BE2C (cell line): ENCODE measurements around the gene WIPI1.

Experiments
- DNase-seq: peaks from one replicate; pipeline ENCODE4 v3.0.0-alpha.2; 2020
- H3K27me3 ChIP-seq: fragments of 250-450 bp; sonication (Bioruptor Pico); 2 replicates; pipeline ENCODE4 v1.5.1; 2020; ENCODE audit warnings: mild to moderate bottlenecking
- H3K36me3 ChIP-seq: fragments of 250-450 bp; sonication (Bioruptor Pico); 2 replicates; pipeline ENCODE4 v1.5.1; 2020; ENCODE audit warnings: mild to moderate bottlenecking
- H3K4me1 ChIP-seq: fragments of 250-450 bp; sonication (Bioruptor Pico); 2 replicates; pipeline ENCODE4 v1.5.1; 2020
- H3K4me3 ChIP-seq: 2 replicates; pipeline ENCODE4 v1.5.1; 2011; ENCODE audit warnings: low read depth, low read length
- H3K9me3 ChIP-seq: fragments of 250-450 bp; sonication (Bioruptor Pico); 2 replicates; pipeline ENCODE4 v1.5.1; 2020
- CTCF ChIP-seq: IDR thresholded peaks from 2 replicates; pipeline ENCODE4 v1.5.1; 2012; ENCODE audit warnings: mild to moderate bottlenecking, low read depth, low read length

Gene WIPI1

GRCh38 chr17:68480885-68481284 is 23.6 kb upstream of the WIPI1 start:
- no peak for DNase-seq
- H3K4me1 ChIP-seq, result no peaks in the 10 kb centered on the region
- peaks cover 10% of the 10 kb centered on the region for H3K27me3 ChIP-seq
- no peaks in the 10 kb centered on the region for H3K36me3 ChIP-seq
- TF ChIP-seq CTCF, result no peak
- H3K4me3 ChIP-seq, result no peak overlapping the region
- H3K9me3 ChIP-seq, result no peaks in the 10 kb centered on the region

DNA sequence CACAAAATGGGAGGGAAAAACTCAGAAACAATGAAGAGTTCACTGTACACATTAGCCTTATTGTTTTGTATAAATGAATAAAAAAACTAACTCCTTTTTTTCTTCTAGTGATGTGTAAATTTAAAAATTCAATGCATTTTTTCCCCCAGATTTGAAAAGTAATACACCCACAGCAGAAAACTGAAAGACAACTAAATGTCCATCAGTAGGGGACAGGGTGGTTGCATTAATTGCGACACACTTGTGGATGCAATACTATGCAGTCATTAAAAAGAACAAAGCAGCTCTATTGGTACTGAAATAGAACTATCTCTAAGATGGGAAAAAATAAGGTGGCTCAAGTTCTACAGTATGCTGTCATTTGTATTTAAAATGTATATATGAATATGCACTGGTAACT is 13.7 kb upstream of the WIPI1 start:
- H3K4me3 ChIP-seq, result no peak overlapping the region
- H3K36me3 ChIP-seq, result no peaks in the 10 kb centered on the region
- DNase-seq, result no peak

GRCh38 chr17:68468788-68469187 is 11.5 kb upstream of the WIPI1 start:
- no peak for DNase-seq
- Histone ChIP-seq H3K4me3 (no peak overlapping the region), H3K4me1 (no peaks in the 10 kb centered on the region), H3K36me3 (no peaks in the 10 kb centered on the region), H3K9me3 (no peaks in the 10 kb centered on the region), H3K27me3 (no peaks in the 10 kb centered on the region)
- TF ChIP-seq CTCF, result no peak

More for the DNA sequence above, 13.7 kb upstream of the WIPI1 start:
- Histone ChIP-seq H3K9me3 (no peaks in the 10 kb centered on the region), H3K4me1 (no peaks in the 10 kb centered on the region), H3K27me3 (no peaks in the 10 kb centered on the region)
- TF ChIP-seq CTCF, result no peak

GRCh38 chr17:68468334-68468733 is 11.0 kb upstream of the WIPI1 start:
- no peak for DNase-seq
- Histone ChIP-seq H3K36me3 (no peaks in the 10 kb centered on the region), H3K27me3 (no peaks in the 10 kb centered on the region), H3K9me3 (no peaks in the 10 kb centered on the region), H3K4me3 (no peak overlapping the region), H3K4me1 (no peaks in the 10 kb centered on the region)
- no peak for TF ChIP-seq CTCF

GRCh38 chr17:68463211-68464019 is 6.1 kb upstream of the WIPI1 start:
- Histone ChIP-seq H3K4me3 (no peak overlapping the region), H3K36me3 (no peaks in the 10 kb centered on the region), H3K27me3 (no peaks in the 10 kb centered on the region), H3K4me1 (peaks cover 15% of the 10 kb centered on the region), H3K9me3 (no peaks in the 10 kb centered on the region)
- no peak for DNase-seq
- TF ChIP-seq CTCF, result no peak

GRCh38 chr17:68462381-68463210 is 5.3 kb upstream of the WIPI1 start:
- no peaks in the 10 kb centered on the region for H3K9me3 ChIP-seq
- peaks cover 15% of the 10 kb centered on the region for H3K4me1 ChIP-seq
- H3K27me3 ChIP-seq, result no peaks in the 10 kb centered on the region
- TF ChIP-seq CTCF, result peak; percentile 81
- peak; percentile 74 for DNase-seq
- no peak overlapping the region for H3K4me3 ChIP-seq
- H3K36me3 ChIP-seq, result no peaks in the 10 kb centered on the region
